Fibroblast of the aortic adventitia (primary cell): ENCODE data around the gene ADAM23. TPM values are rescaled to one million over a fixed set of nuclear protein-coding genes. Genes with fewer than 3 reads are reported as not detected.

Experiments
- DNase-seq: peaks from one replicate; pipeline ENCODE4 v3.0.0-alpha.2; 2010; ENCODE audit warnings: low read depth
- H3K4me3 ChIP-seq: 2 replicates; pipeline ENCODE4 v1.5.1; 2011; ENCODE audit warnings: low read depth, mild to moderate bottlenecking, control low read depth, low read length, moderate library complexity
- total RNA-seq: library from RNA; depleted of rRNA; stranded (reverse); fragments of >200 nt; gene quantifications from 2 replicates; pipeline ENCODE4 v1.2.3, GENCODE V29; 2012; ENCODE audit warnings: low replicate concordance
- TF ChIP-seq, protein P1 (sequence below): IDR thresholded peaks from 2 replicates; pipeline ENCODE4 v1.5.1; 2011; ENCODE audit warnings: mild to moderate bottlenecking, low read length, control low read depth, inconsistent platforms; ENCODE audit not compliant: insufficient read depth

ADAM23 gene
- total RNA-seq, 1 donor, result 7.8 TPM

DNA sequence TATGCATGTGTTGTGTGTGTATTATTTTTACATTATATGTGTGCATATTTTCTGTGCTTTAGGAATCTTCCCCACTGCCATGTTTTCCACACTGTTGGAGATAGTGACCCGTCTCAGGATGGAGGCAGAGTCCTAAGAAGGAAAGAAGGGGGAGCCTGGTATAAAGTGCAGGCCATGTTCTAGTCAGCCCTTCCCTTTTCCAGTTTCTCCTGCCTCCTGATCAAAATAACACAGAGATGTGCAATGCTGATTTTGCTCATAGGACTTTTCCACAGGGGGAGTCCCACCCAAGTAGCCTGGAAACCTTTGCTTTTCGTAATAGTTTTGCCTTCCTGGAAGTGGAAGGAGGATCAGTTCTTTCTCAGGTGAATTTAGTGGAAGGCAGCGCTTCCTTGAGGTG lies 126.1 kb downstream of the ADAM23 start:
- DNase-seq, result no peak
- no peak overlapping the region for H3K4me3 ChIP-seq
- TF ChIP-seq, protein P1, sequence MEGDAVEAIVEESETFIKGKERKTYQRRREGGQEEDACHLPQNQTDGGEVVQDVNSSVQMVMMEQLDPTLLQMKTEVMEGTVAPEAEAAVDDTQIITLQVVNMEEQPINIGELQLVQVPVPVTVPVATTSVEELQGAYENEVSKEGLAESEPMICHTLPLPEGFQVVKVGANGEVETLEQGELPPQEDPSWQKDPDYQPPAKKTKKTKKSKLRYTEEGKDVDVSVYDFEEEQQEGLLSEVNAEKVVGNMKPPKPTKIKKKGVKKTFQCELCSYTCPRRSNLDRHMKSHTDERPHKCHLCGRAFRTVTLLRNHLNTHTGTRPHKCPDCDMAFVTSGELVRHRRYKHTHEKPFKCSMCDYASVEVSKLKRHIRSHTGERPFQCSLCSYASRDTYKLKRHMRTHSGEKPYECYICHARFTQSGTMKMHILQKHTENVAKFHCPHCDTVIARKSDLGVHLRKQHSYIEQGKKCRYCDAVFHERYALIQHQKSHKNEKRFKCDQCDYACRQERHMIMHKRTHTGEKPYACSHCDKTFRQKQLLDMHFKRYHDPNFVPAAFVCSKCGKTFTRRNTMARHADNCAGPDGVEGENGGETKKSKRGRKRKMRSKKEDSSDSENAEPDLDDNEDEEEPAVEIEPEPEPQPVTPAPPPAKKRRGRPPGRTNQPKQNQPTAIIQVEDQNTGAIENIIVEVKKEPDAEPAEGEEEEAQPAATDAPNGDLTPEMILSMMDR, result no peak

DNA sequence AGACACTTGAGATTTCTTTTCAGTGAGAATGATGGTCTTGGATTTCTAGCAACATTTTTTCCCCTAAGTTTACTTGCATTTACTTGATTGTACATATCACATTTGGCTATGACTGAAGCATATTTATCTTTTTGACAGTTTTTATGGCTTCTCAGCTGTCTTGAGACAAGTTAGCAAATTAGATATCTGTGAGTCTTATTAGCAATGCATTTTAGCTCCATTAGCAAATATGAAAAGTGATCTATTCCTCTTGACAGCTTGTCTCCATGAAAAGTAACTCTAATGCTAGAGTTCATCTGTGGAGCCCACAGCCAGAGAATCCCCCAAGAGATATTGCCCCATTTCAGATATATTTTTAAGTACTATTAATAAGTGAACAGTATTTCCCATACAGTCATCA lies 126.9 kb downstream of the ADAM23 start:
- H3K4me3 ChIP-seq, result no peak overlapping the region
- DNase-seq, result no peak
- TF ChIP-seq, protein P1, result no peak

DNA sequence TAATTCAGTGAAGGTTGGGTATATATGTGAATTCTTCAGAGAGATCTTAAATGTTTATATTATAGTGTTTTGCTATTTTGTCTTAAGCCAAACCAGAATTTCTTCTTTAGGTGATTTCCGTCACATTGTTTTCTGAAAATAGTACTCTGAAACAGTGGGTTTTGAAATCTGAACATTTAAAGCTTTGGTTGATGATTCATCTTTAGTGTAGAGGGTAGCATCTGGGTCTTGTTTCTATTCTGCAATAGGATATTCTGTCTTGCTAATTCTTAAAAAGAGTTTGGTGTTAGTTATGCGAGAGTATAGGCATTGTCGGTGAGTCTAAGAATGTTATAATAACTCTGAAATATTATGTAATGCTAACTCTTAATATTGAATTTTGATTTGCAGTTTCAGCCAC lies 129.4 kb downstream of the ADAM23 start:
- TF ChIP-seq, protein P1, result no peak
- H3K4me3 ChIP-seq, result no peak overlapping the region
- no peak for DNase-seq

DNA sequence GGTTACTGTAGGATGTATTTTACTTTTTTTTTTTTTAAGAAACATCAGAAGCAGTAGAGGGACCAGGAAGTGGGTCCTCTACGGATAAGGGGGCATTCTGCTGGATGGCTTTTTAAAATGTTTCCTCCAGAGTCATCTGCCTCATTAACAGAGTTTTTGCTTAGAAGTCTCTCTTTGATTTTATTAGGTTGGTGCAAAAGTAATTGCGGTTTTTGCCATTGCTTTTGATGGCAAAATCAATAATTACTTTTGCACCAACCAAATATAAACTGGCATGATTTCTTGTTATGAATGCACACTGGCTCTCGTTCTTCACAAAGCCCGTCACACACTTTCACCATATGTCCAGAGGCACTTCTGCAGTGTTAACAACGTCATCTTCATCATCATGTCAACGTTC lies 130.5 kb downstream of the ADAM23 start:
- H3K4me3 ChIP-seq, result no peak overlapping the region
- no peak for DNase-seq
- TF ChIP-seq, protein P1, result no peak

DNA sequence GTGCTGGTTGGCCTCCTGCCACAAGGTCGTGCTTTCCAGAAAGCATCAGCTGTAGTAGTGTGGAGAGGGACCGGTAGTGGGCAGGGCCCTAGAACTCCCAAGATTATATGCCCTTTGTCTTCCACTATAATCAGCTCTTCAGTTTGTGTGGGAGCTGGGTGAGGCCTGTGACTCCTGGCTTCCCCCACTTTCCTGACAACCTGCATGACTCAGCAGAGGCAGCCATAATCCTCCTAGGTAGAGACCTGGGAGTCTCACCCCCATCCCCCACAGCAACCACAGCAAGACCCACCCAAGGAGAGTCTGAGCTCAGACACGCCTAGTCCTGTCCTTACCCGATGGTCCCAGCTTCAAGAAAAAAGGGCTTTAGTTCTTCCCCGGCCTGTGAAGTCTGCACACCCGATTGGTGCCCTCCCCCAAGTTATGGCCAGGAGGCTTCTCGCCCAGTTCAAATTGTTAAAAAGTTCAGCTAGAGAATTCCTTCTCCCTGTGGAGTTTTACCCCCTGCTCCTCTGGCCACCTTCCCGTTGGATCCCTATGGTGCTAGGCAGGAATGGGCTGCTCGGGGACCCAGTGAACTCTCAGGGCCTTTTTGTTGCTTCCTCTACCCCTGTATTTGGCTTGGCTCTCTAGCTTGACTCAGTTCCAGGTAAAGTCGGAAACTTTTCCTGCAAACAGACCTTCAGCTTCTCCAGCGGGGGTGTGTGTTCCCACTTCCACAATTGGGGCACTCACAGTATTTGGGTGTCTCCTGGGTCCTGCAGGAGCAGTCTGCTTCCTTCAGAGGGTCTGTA lies 141.2 kb downstream of the ADAM23 start:
- TF ChIP-seq, protein P1, result no peak
- no peak overlapping the region for H3K4me3 ChIP-seq
- no peak for DNase-seq

DNA sequence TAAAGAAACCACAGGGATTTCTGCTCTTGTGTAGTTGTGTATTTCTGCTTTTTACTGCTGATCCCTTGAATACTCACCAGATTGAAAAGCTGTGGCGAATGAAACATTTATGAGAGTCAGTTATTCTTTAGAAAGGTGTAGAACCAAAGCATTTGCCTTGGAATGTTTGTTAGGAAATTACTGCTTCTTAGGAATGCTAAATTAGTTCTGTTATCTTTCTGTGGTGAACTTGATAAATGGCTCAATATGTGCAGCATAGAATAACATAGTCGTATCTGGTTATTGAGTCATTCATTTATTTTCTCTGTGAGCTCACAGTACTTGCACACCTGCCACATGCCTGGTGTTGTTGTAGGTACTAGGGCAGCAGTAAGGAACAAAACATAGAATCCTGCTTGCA lies 142.0 kb downstream of the ADAM23 start:
- no peak overlapping the region for H3K4me3 ChIP-seq
- peak; percentile 46 for DNase-seq
- TF ChIP-seq, protein P1, result no peak

DNA sequence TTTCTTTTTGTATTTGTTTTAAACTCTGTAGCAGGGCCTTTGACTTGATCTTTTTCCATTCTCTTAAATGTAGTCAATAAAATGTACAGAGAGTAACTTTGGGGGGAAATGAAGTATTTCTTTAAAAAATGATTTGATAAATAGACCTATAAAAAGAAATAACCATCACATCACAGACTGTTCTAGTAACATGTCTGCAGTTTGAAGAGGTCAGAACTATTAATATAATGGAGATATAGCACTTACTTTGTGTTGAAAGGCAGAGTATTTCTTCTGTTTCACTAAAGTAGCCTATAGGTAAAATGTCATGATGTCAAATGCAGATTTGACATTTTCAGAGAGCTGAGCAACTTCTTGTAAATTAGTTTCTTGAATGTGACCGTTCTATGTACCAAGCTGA lies 143.3 kb downstream of the ADAM23 start:
- H3K4me3 ChIP-seq, result no peak overlapping the region
- TF ChIP-seq, protein P1, result no peak

More for the DNA sequence above, 143.3 kb downstream of the ADAM23 start:
- DNase-seq, result no peak
